ENCODE measurements around the gene WDR27. TPM values are rescaled to one million over a fixed set of nuclear protein-coding genes. Genes with fewer than 3 reads are reported as not detected.

WDR27 gene
- total RNA-seq, 1 donor from 2014 or later: 16.8 TPM

- TF ChIP-seq, protein P1, sequence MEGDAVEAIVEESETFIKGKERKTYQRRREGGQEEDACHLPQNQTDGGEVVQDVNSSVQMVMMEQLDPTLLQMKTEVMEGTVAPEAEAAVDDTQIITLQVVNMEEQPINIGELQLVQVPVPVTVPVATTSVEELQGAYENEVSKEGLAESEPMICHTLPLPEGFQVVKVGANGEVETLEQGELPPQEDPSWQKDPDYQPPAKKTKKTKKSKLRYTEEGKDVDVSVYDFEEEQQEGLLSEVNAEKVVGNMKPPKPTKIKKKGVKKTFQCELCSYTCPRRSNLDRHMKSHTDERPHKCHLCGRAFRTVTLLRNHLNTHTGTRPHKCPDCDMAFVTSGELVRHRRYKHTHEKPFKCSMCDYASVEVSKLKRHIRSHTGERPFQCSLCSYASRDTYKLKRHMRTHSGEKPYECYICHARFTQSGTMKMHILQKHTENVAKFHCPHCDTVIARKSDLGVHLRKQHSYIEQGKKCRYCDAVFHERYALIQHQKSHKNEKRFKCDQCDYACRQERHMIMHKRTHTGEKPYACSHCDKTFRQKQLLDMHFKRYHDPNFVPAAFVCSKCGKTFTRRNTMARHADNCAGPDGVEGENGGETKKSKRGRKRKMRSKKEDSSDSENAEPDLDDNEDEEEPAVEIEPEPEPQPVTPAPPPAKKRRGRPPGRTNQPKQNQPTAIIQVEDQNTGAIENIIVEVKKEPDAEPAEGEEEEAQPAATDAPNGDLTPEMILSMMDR (IDR thresholded peaks at IDR 0.05; ENCODE audit: insufficient read depth, low read length, severe bottlenecking): no peak
- peaks cover 18% of the 10 kb centered on the region for H3K36me3 ChIP-seq (ENCODE audit: control insufficient read depth, insufficient read depth, low read length)
- FAIRE-seq (no peak), DNase-seq (ENCODE audit: low read depth) (no peak)
- no peaks in the 10 kb centered on the region for H3K27me3 ChIP-seq (ENCODE audit: control insufficient read depth, insufficient read depth, low read length)
- H3K4me3 ChIP-seq (ENCODE audit: low read depth, low read length): no peak overlapping the region
These were observed 41.0 kb downstream of the WDR27 start for GRCh38 chr6:169660751-169661390.

DNA sequence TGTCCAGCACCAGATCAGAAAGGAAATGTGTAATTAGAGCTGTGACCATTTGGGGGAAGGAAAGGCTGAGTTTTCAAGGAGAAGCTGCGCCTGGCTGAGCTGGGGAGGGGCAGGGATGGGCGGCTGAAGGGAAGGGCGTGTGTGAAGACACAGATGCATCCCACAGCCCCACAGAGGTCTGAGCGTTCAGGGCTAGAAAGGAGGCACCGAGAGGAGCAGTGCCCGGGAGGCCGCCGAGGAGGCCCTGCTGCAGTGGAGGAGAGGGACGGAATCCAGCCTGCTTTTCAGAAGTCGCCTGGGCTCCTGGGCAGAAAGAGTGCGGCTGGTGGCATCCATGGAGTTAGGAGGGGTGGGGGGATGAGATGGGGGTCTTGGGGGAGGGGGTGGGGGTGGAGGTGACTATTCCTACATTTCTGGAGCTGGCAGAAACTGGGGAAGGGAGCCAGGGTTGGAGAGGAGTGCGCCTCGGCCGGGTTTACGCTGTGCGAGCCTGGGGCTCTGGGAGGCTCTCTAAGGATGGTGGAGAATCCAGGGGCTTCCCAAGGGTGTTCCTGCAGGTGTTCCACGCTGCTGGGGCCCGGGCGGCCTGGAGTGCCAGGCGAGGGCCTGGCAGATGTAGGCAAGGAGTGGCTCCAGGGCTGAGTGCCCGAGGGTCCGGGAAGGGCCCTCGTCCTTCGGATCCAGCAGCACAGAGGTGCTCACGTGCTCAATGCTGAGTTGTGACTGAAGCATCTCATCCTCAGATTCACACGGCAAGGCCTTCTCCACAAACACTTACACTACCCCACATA lies 41.8 kb downstream of the WDR27 start:
- H3K27me3 ChIP-seq (ENCODE audit: control insufficient read depth, insufficient read depth, low read length): no peaks in the 10 kb centered on the region
- H3K36me3 ChIP-seq (ENCODE audit: control insufficient read depth, insufficient read depth, low read length): peaks cover 18% of the 10 kb centered on the region
- FAIRE-seq (peak; percentile 90), DNase-seq (ENCODE audit: low read depth) (no peak)
- TF ChIP-seq, protein P1 (IDR thresholded peaks at IDR 0.05; ENCODE audit: insufficient read depth, low read length, severe bottlenecking): no peak
- H3K4me3 ChIP-seq (ENCODE audit: low read depth, low read length): no peak overlapping the region

- FAIRE-seq (no peak), DNase-seq (ENCODE audit: low read depth) (no peak)
- no peaks in the 10 kb centered on the region for H3K27me3 ChIP-seq (ENCODE audit: control insufficient read depth, insufficient read depth, low read length)
- no peak overlapping the region for H3K4me3 ChIP-seq (ENCODE audit: low read depth, low read length)
- peaks cover 9% of the 10 kb centered on the region for H3K36me3 ChIP-seq (ENCODE audit: control insufficient read depth, insufficient read depth, low read length)
- TF ChIP-seq, protein P1 (IDR thresholded peaks at IDR 0.05; ENCODE audit: insufficient read depth, low read length, severe bottlenecking): no peak
These were observed 44.6 kb downstream of the WDR27 start for GRCh38 chr6:169657284-169657610.

GRCh38 chr6:169656546-169657283 lies 45.1 kb downstream of the WDR27 start:
- FAIRE-seq: no peak
- Histone ChIP-seq H3K36me3 (ENCODE audit: control insufficient read depth, insufficient read depth, low read length) (peaks cover 9% of the 10 kb centered on the region), H3K27me3 (ENCODE audit: control insufficient read depth, insufficient read depth, low read length) (no peaks in the 10 kb centered on the region), H3K4me3 (ENCODE audit: low read depth, low read length) (no peak overlapping the region)
- TF ChIP-seq, protein P1 (IDR thresholded peaks at IDR 0.05; ENCODE audit: insufficient read depth, low read length, severe bottlenecking): no peak
- no peak for DNase-seq (ENCODE audit: low read depth)

GRCh38 chr6:169654598-169655391 lies 47.0 kb downstream of the WDR27 start:
- peak; percentile 83 for FAIRE-seq
- Histone ChIP-seq H3K4me3 (ENCODE audit: low read depth, low read length) (peak overlapping the region; percentile 50), H3K36me3 (ENCODE audit: control insufficient read depth, insufficient read depth, low read length) (peaks cover 7% of the 10 kb centered on the region), H3K27me3 (ENCODE audit: control insufficient read depth, insufficient read depth, low read length) (no peaks in the 10 kb centered on the region)
- TF ChIP-seq, protein P1 (IDR thresholded peaks at IDR 0.05; ENCODE audit: insufficient read depth, low read length, severe bottlenecking): peak; percentile 40
- DNase-seq (ENCODE audit: low read depth): peak; percentile 49
